HCT116 (cell line): ENCODE measurements around the gene HBA1. TPM values are rescaled to one million over a fixed set of nuclear protein-coding genes. Genes with fewer than 3 reads are reported as not detected.

Experiments
- ATAC-seq: fragments of 200-7000 bp; cut with Tn5 transposase; 2 replicates; pipeline ENCODE4 v1.9.1; 2020; ENCODE audit warnings: mild to moderate bottlenecking, moderate library complexity
- BruUV-seq: library from RNA; stranded (reverse); fragments of 400-500 nt; replicated peaks from 2 replicates; lab custom pipeline; 2021; lab: Mats Ljungman, UMichigan
- CTCF ChIA-PET: fragments of 300-600 bp; sonication (Branson Sonifier 250); formaldehyde crosslinking; loops from one replicate; lab custom pipeline; 2021; ENCODE audit warnings: antibody characterized with exemption; lab: Charles Lee
- POLR2A ChIA-PET: fragments of 300-600, 350-600 bp; sonication (Branson Sonifier 250); formaldehyde crosslinking; loops from one replicate; lab custom pipeline; 2021; ENCODE audit warnings: antibody characterized with exemption; lab: Charles Lee
- RAD21 ChIA-PET, 2 experiments: fragments of 300-600 bp; sonication (Branson Sonifier 250); formaldehyde crosslinking; loops; one replicate each; lab custom pipeline; 2023; ENCODE audit warnings: low total read pairs in 2 of 2; ENCODE audit not compliant: uncharacterized antibody in 2 of 2, unreplicated experiment in 2 of 2, low non-redundant PET in 1 of 2; lab: Charles Lee
- DNase-seq: peaks from one replicate; pipeline ENCODE4 v3.0.0-alpha.2; 2010; ENCODE audit warnings: low read depth, low spot score
- H2AFZ ChIP-seq: fragments of 200-600 bp; shearing (Covaris generic), sonication (generic); 2 replicates; pipeline ENCODE4 v1.6.1; 2017; ENCODE audit warnings: low read depth, mixed run types, mixed read lengths, antibody characterized with exemption, low read length; ENCODE audit not compliant: poor library complexity, severe bottlenecking
- H3K27ac ChIP-seq: 2 replicates; pipeline ENCODE4 v1.5.1; 2012; ENCODE audit warnings: low read depth, low read length
- H3K27me3 ChIP-seq: fragments of 200-600 bp; sonication (generic); 2 replicates; pipeline ENCODE4 v1.6.1; 2016; ENCODE audit warnings: mixed run types, low read length, mixed read lengths; ENCODE audit not compliant: insufficient read depth
- H3K36me3 ChIP-seq, 2 experiments: fragments of 200-500 bp in 1 of 2; fragments of 200-600 bp in 1 of 2; sonication (Bioruptor generic) in 1 of 2; sonication (generic) in 1 of 2; 2 replicates each; pipeline versions ENCODE4 v1.5.1 to v1.6.1; 2014 to 2016; ENCODE audit warnings: low read length in 2 of 2, inconsistent platforms in 1 of 2, mixed read lengths in 1 of 2, mixed run types in 1 of 2; ENCODE audit not compliant: insufficient read depth in 2 of 2, control insufficient read depth in 1 of 2
- H3K4me1 ChIP-seq, 2 experiments: fragments of 200-600 bp in 1 of 2; sonication (generic) in 1 of 2; 2 replicates each; pipeline versions ENCODE4 v1.5.1 to v1.6.1; 2012 to 2017; ENCODE audit warnings: low read length in 2 of 2, inconsistent platforms in 1 of 2, mild to moderate bottlenecking in 1 of 2, mixed read lengths in 1 of 2, mixed run types in 1 of 2, moderate library complexity in 1 of 2; ENCODE audit not compliant: insufficient read depth in 2 of 2, control insufficient read depth in 1 of 2
- H3K4me2 ChIP-seq: fragments of 200-600 bp; sonication (generic); 2 replicates; pipeline ENCODE4 v1.6.1; 2017; ENCODE audit warnings: mixed run types, low read length, mixed read lengths
- H3K4me3 ChIP-seq, 2 experiments: fragments of 200-600 bp in 1 of 2; sonication (generic) in 1 of 2; replicated peaks in 1 of 2; 2 replicates each; pipeline ENCODE4 v1.5.1; 2011 to 2016; ENCODE audit warnings: low read length in 2 of 2, control low read depth in 1 of 2, low read depth in 1 of 2, mild to moderate bottlenecking in 1 of 2, mixed read lengths in 1 of 2, mixed run types in 1 of 2
- H3K79me2 ChIP-seq: fragments of 200-600 bp; sonication (generic); 2 replicates; pipeline ENCODE4 v1.6.1; 2017; ENCODE audit warnings: mild to moderate bottlenecking, mixed run types, low read length, moderate library complexity, mixed read lengths; ENCODE audit not compliant: insufficient read depth
- H3K9ac ChIP-seq: fragments of 200-600 bp; sonication (generic); 2 replicates; pipeline ENCODE4 v1.6.1; 2016; ENCODE audit warnings: low read length, mixed read lengths
- H3K9me2 ChIP-seq: fragments of 200-600 bp; sonication (generic), shearing (Covaris generic); 2 replicates; pipeline ENCODE4 v1.6.1; 2017; ENCODE audit warnings: mixed run types, mild to moderate bottlenecking, moderate library complexity; ENCODE audit not compliant: insufficient read depth
- H3K9me3 ChIP-seq, 2 experiments: fragments of 200-500 bp in 1 of 2; fragments of 200-600 bp in 1 of 2; sonication (Bioruptor generic) in 1 of 2; sonication (generic) in 1 of 2; 2 replicates each; pipeline ENCODE4 v1.6.1; 2014 to 2017; ENCODE audit warnings: low read length in 2 of 2, mixed read lengths in 2 of 2, inconsistent platforms in 1 of 2, low read depth in 1 of 2, mild to moderate bottlenecking in 1 of 2, mixed run types in 1 of 2, moderate library complexity in 1 of 2; ENCODE audit not compliant: control insufficient read depth in 1 of 2, insufficient read depth in 1 of 2
- H4K20me1 ChIP-seq: fragments of 200-600 bp; sonication (generic), shearing (Covaris generic); 2 replicates; pipeline ENCODE4 v1.6.1; 2017; ENCODE audit warnings: mixed run types, mild to moderate bottlenecking, moderate library complexity; ENCODE audit not compliant: insufficient read depth
- CEBPB ChIP-seq: IDR thresholded peaks from 2 replicates; pipeline ENCODE4 v1.6.1; 2012; ENCODE audit warnings: low read depth
- ELF1 ChIP-seq: IDR thresholded peaks from 2 replicates; pipeline ENCODE4 v1.6.1; 2012; ENCODE audit warnings: low read depth, borderline replicate concordance
- RAD21 ChIP-seq: IDR thresholded peaks from 2 replicates; pipeline ENCODE4 v1.6.1; 2012; ENCODE audit warnings: low read depth, mild to moderate bottlenecking
- SIN3A ChIP-seq: IDR thresholded peaks from 2 replicates; pipeline ENCODE4 v1.6.1; 2012; ENCODE audit warnings: low read depth
- SRF ChIP-seq: IDR thresholded peaks from 2 replicates; pipeline ENCODE4 v1.6.1; 2012; ENCODE audit warnings: low read depth
- ZNF274 ChIP-seq: fragments of 200-500 bp; sonication (Bioruptor generic); IDR thresholded peaks from 2 replicates; pipeline ENCODE4 v1.6.1; 2014; ENCODE audit warnings: mild to moderate bottlenecking, low read depth, low read length, inconsistent platforms
- intact Hi-C: fragments of 100-400 bp; cut with micrococcal nuclease; formaldehyde crosslinking; loops from 2 replicates; pipeline ENCODE4 v1.10.0; 2022
- total RNA-seq: library from RNA; stranded (reverse); gene quantifications from one replicate; pipeline ENCODE4 v1.2.1, GENCODE V29; 2021; ENCODE audit not compliant: unreplicated experiment
- TF ChIP-seq, protein P1 (sequence below): IDR thresholded peaks from 2 replicates; pipeline ENCODE4 v1.6.1; 2012
- TF ChIP-seq, protein P2 (sequence below), 3 experiments: fragments of 200-600 bp in 1 of 3; sonication (generic) in 1 of 3; IDR thresholded peaks in 2 of 3; conservative IDR thresholded peaks in 1 of 3; 2 replicates each; pipeline ENCODE4 v1.5.1; 2012 to 2017; ENCODE audit warnings: low read depth in 2 of 3, low read length in 2 of 3, antibody characterized with exemption in 1 of 3, borderline replicate concordance in 1 of 3, control low read depth in 1 of 3, mild to moderate bottlenecking in 1 of 3, mixed read lengths in 1 of 3, mixed run types in 1 of 3, moderate library complexity in 1 of 3; ENCODE audit not compliant: insufficient read depth in 1 of 3

The HBA1 gene
- total RNA-seq, 1 experiment from 2014 or later, result 4.9 TPM

DNA sequence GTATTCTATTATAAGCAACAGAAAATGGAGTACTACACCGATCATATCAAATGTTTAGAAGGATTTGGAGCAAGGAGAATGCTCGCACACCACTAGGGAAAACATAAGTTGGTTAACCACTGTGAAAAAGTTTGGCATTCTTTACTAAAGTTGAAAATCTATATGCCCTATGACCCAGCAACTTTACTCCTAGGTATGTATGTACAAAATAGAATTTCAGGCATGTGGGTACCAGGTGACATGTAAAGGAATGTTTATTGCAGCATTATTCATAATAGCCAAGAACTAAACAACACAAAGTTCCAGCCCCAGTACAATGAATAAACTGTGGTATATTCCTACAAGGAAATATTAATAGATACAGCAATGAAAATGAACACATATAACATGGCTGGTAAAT is 29.8 kb upstream of the HBA1 start (continued):
- TF ChIP-seq, protein P1, sequence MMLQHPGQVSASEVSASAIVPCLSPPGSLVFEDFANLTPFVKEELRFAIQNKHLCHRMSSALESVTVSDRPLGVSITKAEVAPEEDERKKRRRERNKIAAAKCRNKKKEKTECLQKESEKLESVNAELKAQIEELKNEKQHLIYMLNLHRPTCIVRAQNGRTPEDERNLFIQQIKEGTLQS, result no peak
- TF ChIP-seq ELF1 (no peak), SIN3A (no peak), SRF (no peak)
- TF ChIP-seq, protein P2, sequence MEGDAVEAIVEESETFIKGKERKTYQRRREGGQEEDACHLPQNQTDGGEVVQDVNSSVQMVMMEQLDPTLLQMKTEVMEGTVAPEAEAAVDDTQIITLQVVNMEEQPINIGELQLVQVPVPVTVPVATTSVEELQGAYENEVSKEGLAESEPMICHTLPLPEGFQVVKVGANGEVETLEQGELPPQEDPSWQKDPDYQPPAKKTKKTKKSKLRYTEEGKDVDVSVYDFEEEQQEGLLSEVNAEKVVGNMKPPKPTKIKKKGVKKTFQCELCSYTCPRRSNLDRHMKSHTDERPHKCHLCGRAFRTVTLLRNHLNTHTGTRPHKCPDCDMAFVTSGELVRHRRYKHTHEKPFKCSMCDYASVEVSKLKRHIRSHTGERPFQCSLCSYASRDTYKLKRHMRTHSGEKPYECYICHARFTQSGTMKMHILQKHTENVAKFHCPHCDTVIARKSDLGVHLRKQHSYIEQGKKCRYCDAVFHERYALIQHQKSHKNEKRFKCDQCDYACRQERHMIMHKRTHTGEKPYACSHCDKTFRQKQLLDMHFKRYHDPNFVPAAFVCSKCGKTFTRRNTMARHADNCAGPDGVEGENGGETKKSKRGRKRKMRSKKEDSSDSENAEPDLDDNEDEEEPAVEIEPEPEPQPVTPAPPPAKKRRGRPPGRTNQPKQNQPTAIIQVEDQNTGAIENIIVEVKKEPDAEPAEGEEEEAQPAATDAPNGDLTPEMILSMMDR (IDR thresholded peaks at IDR 0.05 in 2 of 3, conservative IDR thresholded peaks at IDR 0.05 in 1 of 3; ENCODE audit: borderline replicate concordance in 1 of 3, insufficient read depth in 1 of 3, low read depth in 2 of 3, low read length in 2 of 3), result no peak

DNA sequence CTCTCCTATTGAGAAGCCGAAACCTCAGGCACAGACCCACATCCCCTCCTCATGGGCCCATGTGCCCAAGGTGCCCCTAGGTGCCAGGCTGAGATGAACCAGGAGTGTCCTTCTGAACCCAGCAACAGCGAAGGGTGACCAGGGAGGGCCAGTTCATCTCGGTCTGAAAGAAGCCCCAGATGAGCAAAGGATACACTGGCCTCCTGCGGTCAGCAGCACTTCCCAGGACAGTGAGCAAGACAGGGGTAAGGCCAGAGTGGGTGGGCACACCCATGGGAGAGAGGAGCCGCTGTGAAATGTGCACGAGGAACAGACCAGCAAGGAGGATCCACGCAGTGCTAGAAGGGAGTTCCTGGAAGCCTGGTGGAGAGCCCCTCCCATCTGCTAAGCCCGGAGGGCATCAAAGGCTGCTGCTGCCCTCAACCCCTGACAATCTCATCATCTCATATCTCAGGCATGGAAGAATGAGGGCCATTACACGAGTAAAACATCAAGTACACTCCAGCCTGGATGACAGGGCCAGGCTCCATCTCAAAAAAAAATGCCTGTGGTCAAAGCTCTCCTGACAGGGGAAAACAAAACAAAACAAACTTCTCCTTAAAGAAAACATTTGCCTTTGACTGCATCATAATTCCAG is 27.3 kb upstream of the HBA1 start:
- DNase-seq (no peak), ATAC-seq (no peak)
- no peaks in the 10 kb centered on the region; a peak in 1 of 4 replicates for H3K4me1 ChIP-seq
- no peaks in the 10 kb centered on the region for H3K36me3 ChIP-seq
- H3K79me2 ChIP-seq, result no peaks in the 10 kb centered on the region
- ChIA-PET POLR2A (no interaction called here), CTCF (no interaction called here), RAD21 (no interaction called here)
- no peaks in the 10 kb centered on the region for H3K9me2 ChIP-seq
- no peak overlapping the region for H2AFZ ChIP-seq
- intact Hi-C loops, result no loop called here
- H3K27ac ChIP-seq, result no peak overlapping the region
- no peak overlapping the region for H3K4me2 ChIP-seq
- no peaks in the 10 kb centered on the region for H4K20me1 ChIP-seq
- H3K9me3 ChIP-seq, result no peaks in the 10 kb centered on the region
- TF ChIP-seq RAD21, result no peak
- TF ChIP-seq ZNF274, result no peak
- TF ChIP-seq CEBPB, result no peak
- no peak overlapping the region for H3K4me3 ChIP-seq
- BruUV-seq, result no TSS peak
- no peaks in the 10 kb centered on the region for H3K27me3 ChIP-seq
- H3K9ac ChIP-seq, result no peak overlapping the region
